22Rv1 (cell line): Measurements from ENCODE around the gene ARHGAP8.

Source experiments
- CTCF ChIP-seq: fragments of 450-650 bp; IDR thresholded peaks from 2 replicates; pipeline ENCODE4 v1.5.1; 2017; ENCODE audit warnings: mild to moderate bottlenecking
- ZFX ChIP-seq: fragments of 450-650 bp; IDR thresholded peaks from 2 replicates; pipeline ENCODE4 v1.6.1; 2017; ENCODE audit warnings: antibody characterized with exemption, borderline replicate concordance

- no peak for TF ChIP-seq CTCF
- no peak for TF ChIP-seq ZFX
Observed at GRCh38 chr22:44892243-44892642, 139.9 kb downstream of the ARHGAP8 start.
